Endothelial cell of umbilical vein (primary cell): ENCODE results near the gene NHSL2. TPM values are rescaled to one million over a fixed set of nuclear protein-coding genes. Genes with fewer than 3 reads are reported as not detected.
A peak's percentile ranks its signal among the peaks of the same experiment; 100 is the strongest.

Experiments
- BruUV-seq: library from RNA; stranded (reverse); fragments of 400-500 nt; replicated peaks from 2 replicates; lab custom pipeline; 2021; lab: Mats Ljungman, UMichigan
- CTCF ChIA-PET: fragments of 300-600, 350-600 bp; sonication (Branson Sonifier 250); formaldehyde crosslinking; loops from one replicate; lab custom pipeline; 2021; ENCODE audit warnings: antibody characterized with exemption, inconsistent platforms; lab: Charles Lee
- POLR2A ChIA-PET: fragments of 300-600, 350-600 bp; sonication (Branson Sonifier 250); formaldehyde crosslinking; loops from one replicate; lab custom pipeline; 2021; ENCODE audit warnings: antibody characterized with exemption, inconsistent platforms; lab: Charles Lee
- DNase-seq: peaks from one replicate; pipeline ENCODE4 v3.0.0-alpha.2; 2011; ENCODE audit warnings: low read depth, low spot score
- FAIRE-seq: peaks from 2 replicates; lab custom pipeline; 2011; peaks lifted over from hg19 to GRCh38; lab: Jason Lieb, UNC
- H2AFZ ChIP-seq: 2 replicates; pipeline ENCODE4 v1.6.0; 2012; ENCODE audit warnings: low read depth, low read length, control low read depth, inconsistent platforms
- H3K27ac ChIP-seq: 2 replicates; pipeline ENCODE4 v1.5.1; 2011; ENCODE audit warnings: low read depth, mild to moderate bottlenecking, control low read depth, low read length, moderate library complexity; ENCODE audit not compliant: insufficient read depth
- H3K27me3 ChIP-seq, 2 experiments: 2 replicates each; pipeline versions ENCODE4 v1.6.0 to v1.6.1; 2011; ENCODE audit warnings: low read length in 2 of 2, mixed read lengths in 1 of 2; ENCODE audit not compliant: control insufficient read depth in 2 of 2, insufficient read depth in 2 of 2
- H3K36me3 ChIP-seq, 2 experiments: 2 replicates in 1 of 2; 3 replicates in 1 of 2; pipeline ENCODE4 v1.5.1; 2011; ENCODE audit warnings: low read length in 2 of 2, mild to moderate bottlenecking in 1 of 2, moderate library complexity in 1 of 2; ENCODE audit not compliant: control insufficient read depth in 2 of 2, insufficient read depth in 2 of 2; ENCODE audit errors: extremely low read depth in 1 of 2
- H3K4me1 ChIP-seq: 3 replicates; pipeline ENCODE4 v1.5.1; 2011; ENCODE audit warnings: mild to moderate bottlenecking, low read length; ENCODE audit not compliant: control insufficient read depth, insufficient read depth; ENCODE audit errors: extremely low read depth
- H3K4me2 ChIP-seq: 2 replicates; pipeline ENCODE4 v1.6.1; 2011; ENCODE audit warnings: low read length, control low read depth, mixed read lengths; ENCODE audit not compliant: insufficient read depth
- H3K4me3 ChIP-seq, 3 experiments: fragments of 200-600 bp in 1 of 3; sonication (generic), shearing (Covaris generic) in 1 of 3; replicated peaks in 1 of 3; 2 replicates each; pipeline ENCODE4 v1.5.1; 2011 to 2016; ENCODE audit warnings: control low read depth in 3 of 3, low read length in 3 of 3, mild to moderate bottlenecking in 2 of 3, inconsistent platforms in 1 of 3, low read depth in 1 of 3, moderate library complexity in 1 of 3; ENCODE audit not compliant: insufficient read depth in 1 of 3
- H3K79me2 ChIP-seq: 2 replicates; pipeline ENCODE4 v1.6.0; 2012; ENCODE audit warnings: low read length, inconsistent platforms; ENCODE audit not compliant: control insufficient read depth, insufficient read depth
- H3K9ac ChIP-seq: replicated peaks from 2 replicates; pipeline ENCODE3; 2011; ENCODE audit warnings: low read length, control low read depth; ENCODE audit not compliant: insufficient read depth; ENCODE audit errors: extremely low read depth
- H3K9me1 ChIP-seq: replicated peaks from 3 replicates; pipeline ENCODE4 v1.6.0; 2011; ENCODE audit warnings: mild to moderate bottlenecking, low read length; ENCODE audit not compliant: control insufficient read depth, insufficient read depth; ENCODE audit errors: extremely low read depth
- H3K9me3 ChIP-seq: replicated peaks from 2 replicates; pipeline ENCODE4 v1.5.1; 2012; ENCODE audit warnings: low read length, inconsistent platforms; ENCODE audit not compliant: control insufficient read depth, insufficient read depth
- H4K20me1 ChIP-seq: replicated peaks from 2 replicates; pipeline ENCODE3; 2011; ENCODE audit warnings: mild to moderate bottlenecking, low read length; ENCODE audit not compliant: control insufficient read depth, insufficient read depth; ENCODE audit errors: extremely low read depth
- EZH2 ChIP-seq: IDR thresholded peaks from 2 replicates; pipeline ENCODE4 v1.6.1; 2012; ENCODE audit warnings: borderline replicate concordance, low read depth, mild to moderate bottlenecking, moderate library complexity, low read length, inconsistent platforms; ENCODE audit not compliant: severe bottlenecking
- FOS ChIP-seq: IDR thresholded peaks from 2 replicates; pipeline ENCODE4 v1.6.1; 2011; ENCODE audit warnings: mild to moderate bottlenecking, low read length, moderate library complexity, borderline replicate concordance; ENCODE audit not compliant: insufficient read depth
- JUN ChIP-seq: IDR thresholded peaks from 2 replicates; pipeline ENCODE4 v1.6.1; 2011; ENCODE audit warnings: borderline replicate concordance, low read depth; ENCODE audit not compliant: insufficient read length, insufficient read depth
- MYC ChIP-seq: IDR thresholded peaks from one replicate; pipeline ENCODE4 v1.6.1; 2011; ENCODE audit warnings: mild to moderate bottlenecking, low read depth, low read length
- POLR2A ChIP-seq: IDR thresholded peaks from 2 replicates; pipeline ENCODE4 v1.6.1; 2012; ENCODE audit warnings: low read depth, mild to moderate bottlenecking, control low read depth, low read length
- dilution Hi-C: fragments of 300-500 bp; cut with MboI; formaldehyde crosslinking; loops from one replicate; pipeline ENCODE4 v1.15.0; 2019; ENCODE audit warnings: low sequenced_read_pairs; ENCODE audit not compliant: extremely low pct_ligation_motif_present
- intact Hi-C: fragments of 100-400 bp; cut with micrococcal nuclease; formaldehyde crosslinking; loops from one replicate; pipeline ENCODE4 v1.10.0; 2022
- polyA plus RNA-seq, 4 experiments: library from polyadenylated mRNA; depleted of rRNA in 3 of 4; stranded (reverse) in 3 of 4; unstranded in 1 of 4; fragments of >200 nt; gene quantifications; 2 replicates each; pipeline versions ENCODE4 v1.2.1 to v1.2.3, GENCODE V29; 2011 to 2012; ENCODE audit warnings: missing spikeins in 1 of 4
- total RNA-seq: library from RNA; stranded (reverse); gene quantifications from 2 replicates; pipeline ENCODE4 v1.2.3, GENCODE V29; 2021
- TF ChIP-seq, protein P1 (sequence below): IDR thresholded peaks from 2 replicates; pipeline ENCODE4 v1.6.1; 2011; ENCODE audit not compliant: insufficient read depth, insufficient read length

Gene NHSL2
- total and polyA plus RNA-seq, 2 donors (not counting 3 experiments of a cell fraction or from before 2014, with no cell fraction given): 23.5 to 49.9 TPM

DNA sequence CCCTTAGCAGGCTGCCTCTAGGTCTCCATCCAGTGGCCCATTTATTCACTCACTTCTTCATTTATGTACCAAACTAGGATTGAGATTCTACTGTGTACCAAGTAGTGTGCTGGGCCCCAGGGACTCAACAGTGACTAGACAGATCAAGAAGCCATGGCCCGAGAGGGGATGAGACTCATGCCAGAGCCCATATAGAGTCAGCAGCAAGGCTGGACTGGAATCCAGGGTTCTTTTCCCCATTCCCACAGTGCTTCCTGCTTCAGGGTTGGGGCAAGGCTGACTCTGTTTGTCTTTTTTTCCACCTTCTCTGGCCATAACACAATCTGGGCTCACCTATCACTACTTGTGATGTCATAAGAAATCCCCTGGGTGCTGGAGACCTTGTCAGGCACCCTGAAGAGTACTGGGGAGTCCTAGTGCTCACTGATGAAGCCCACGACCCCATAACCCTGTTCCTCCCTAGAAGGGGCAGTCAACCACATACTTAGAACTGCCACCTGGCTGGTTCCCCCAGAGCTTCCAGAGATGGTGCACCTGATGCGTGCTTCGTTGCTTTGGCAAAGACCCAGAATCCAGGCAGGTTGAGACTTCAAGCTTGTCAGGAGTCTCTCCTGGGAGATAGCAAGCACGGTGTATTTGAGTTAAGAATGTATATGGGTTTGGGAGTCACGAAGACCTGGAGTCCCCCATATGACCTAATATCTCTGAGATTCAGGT lies 214.8 kb downstream of the NHSL2 start:
- H3K9me3 ChIP-seq: no peaks in the 10 kb centered on the region
- no peak for TF ChIP-seq POLR2A
- TF ChIP-seq, protein P1, sequence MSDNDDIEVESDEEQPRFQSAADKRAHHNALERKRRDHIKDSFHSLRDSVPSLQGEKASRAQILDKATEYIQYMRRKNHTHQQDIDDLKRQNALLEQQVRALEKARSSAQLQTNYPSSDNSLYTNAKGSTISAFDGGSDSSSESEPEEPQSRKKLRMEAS: no peak
- BruUV-seq: no TSS peak
- no peaks in the 10 kb centered on the region for H3K36me3 ChIP-seq
- dilution Hi-C loops (no loop called here), intact Hi-C loops (loop anchor here (1.0 to 5.0 kb wide), 9 partner anchors 45 to 267 kb away; partner anchors contain the start of genes NHSL2 and PIN4)
- no peak overlapping the region for H3K4me2 ChIP-seq
- FAIRE-seq (peak; percentile 59), DNase-seq (peak; percentile 10)
- no peaks in the 10 kb centered on the region for H4K20me1 ChIP-seq
- H3K27ac ChIP-seq: no peak overlapping the region
- H3K4me3 ChIP-seq: no peak overlapping the region
- no peak overlapping the region for H3K9ac ChIP-seq
- no peaks in the 10 kb centered on the region for H3K27me3 ChIP-seq
- peaks cover 60% of the 10 kb centered on the region for H3K4me1 ChIP-seq
- peaks cover 26% of the 10 kb centered on the region for H3K79me2 ChIP-seq
- no peak overlapping the region for H2AFZ ChIP-seq
- POLR2A ChIA-PET: interaction anchor here (1.2 kb wide), 1 partner anchor 107 kb away, joined by 3 read pairs; no protein-coding TSS in a partner anchor
- H3K9me1 ChIP-seq: no peaks in the 10 kb centered on the region
- CTCF ChIA-PET: interaction anchor here (1.1 to 8.0 kb wide), 9 partner anchors 14 to 121 kb away, joined by 3 to 122 read pairs (median 7); no protein-coding TSS in a partner anchor

DNA sequence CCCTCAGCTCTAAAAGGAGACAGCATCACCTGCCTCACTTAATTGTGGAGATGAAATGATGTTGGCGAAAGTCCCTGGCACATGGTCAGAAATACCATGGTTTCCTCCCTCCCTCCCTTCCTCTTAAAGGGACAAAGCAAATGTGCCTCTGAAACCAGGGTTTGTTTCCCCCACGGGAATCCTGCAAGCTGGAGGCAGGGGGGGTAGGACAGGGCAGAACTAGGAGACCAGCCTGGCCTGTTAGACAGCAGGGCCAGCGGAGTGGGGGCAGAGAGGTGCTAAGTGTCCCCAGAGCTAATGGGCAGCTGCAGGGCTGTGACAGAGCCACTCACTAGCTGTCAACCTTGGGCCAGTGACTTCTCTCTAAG lies 215.4 kb downstream of the NHSL2 start:
- intact Hi-C loops (loop anchor here (1.0 to 5.0 kb wide), 9 partner anchors 46 to 267 kb away; partner anchors contain the start of genes NHSL2 and PIN4), dilution Hi-C loops (no loop called here)
- Histone ChIP-seq H3K9me1 (no peaks in the 10 kb centered on the region), H3K4me3 (no peak overlapping the region), H3K9me3 (no peaks in the 10 kb centered on the region), H3K4me2 (no peak overlapping the region), H3K9ac (no peak overlapping the region), H4K20me1 (no peaks in the 10 kb centered on the region), H3K27ac (no peak overlapping the region), H2AFZ (no peak overlapping the region), H3K79me2 (peaks cover 23% of the 10 kb centered on the region), H3K36me3 (no peaks in the 10 kb centered on the region), H3K4me1 (peaks cover 58% of the 10 kb centered on the region), H3K27me3 (no peaks in the 10 kb centered on the region)
- no TSS peak for BruUV-seq
- DNase-seq (peak; percentile 44), FAIRE-seq (peak; percentile 55)
- POLR2A ChIA-PET: interaction anchor here (0.9 to 1.2 kb wide), 2 partner anchors 96 to 107 kb away, joined by 3 to 5 read pairs; no protein-coding TSS in a partner anchor
- CTCF ChIA-PET: interaction anchor here (1.1 to 8.0 kb wide), 9 partner anchors 46 to 128 kb away, joined by 5 to 122 read pairs (median 8); no protein-coding TSS in a partner anchor
- TF ChIP-seq POLR2A (no peak), JUN (no peak), FOS (no peak), MYC (no peak), EZH2 (no peak)
- TF ChIP-seq, protein P1: no peak
